Measurements from ENCODE around the gene PITX1.

GRCh38 chr5:135038813-135039270 is 4.8 kb upstream of the PITX1 start:
- TF ChIP-seq POLR2A (IDR thresholded peaks at IDR 0.05; ENCODE audit: low read depth, low read length) (no peak), PAX5 (IDR thresholded peaks at IDR 0.05; ENCODE audit: insufficient read depth, low read length, severe bottlenecking) (no peak), POLR2AphosphoS5 (IDR thresholded peaks at IDR 0.05; ENCODE audit: low read depth, low read length) (no peak), TAF1 (IDR thresholded peaks at IDR 0.05; ENCODE audit: low read depth, low read length) (no peak), SPI1 (IDR thresholded peaks at IDR 0.05; ENCODE audit: low read depth, low read length) (no peak)

Measured in GM12891 (cell line).